H1 (cell line): Measurements from ENCODE around the gene ZHX3. TPM values are rescaled to one million over a fixed set of nuclear protein-coding genes. Genes with fewer than 3 reads are reported as not detected.
"Not testable (repeated sequence)": the region's sequence is repeated elsewhere in the genome, so short reads cannot be mapped to it uniquely, and the experiment has no call there.

ENCODE experiments used
- CTCF ChIA-PET: fragments of 300-600 bp; sonication (Branson Sonifier 250); formaldehyde crosslinking; loops from one replicate; lab custom pipeline; 2021; ENCODE audit not compliant: partially characterized antibody; lab: Charles Lee
- POLR2A ChIA-PET: fragments of 300-600 bp; sonication (Branson Sonifier 250); formaldehyde crosslinking; loops from one replicate; lab custom pipeline; 2021; ENCODE audit warnings: inconsistent platforms; ENCODE audit not compliant: partially characterized antibody; lab: Charles Lee
- DNase-seq, 2 experiments: peaks; one replicate each; pipeline versions ENCODE4 v3.0.0 to v3.0.0-alpha.2; 2010 to 2022; ENCODE audit warnings: low spot score in 2 of 2, low read depth in 1 of 2, mixed read lengths in 1 of 2
- FAIRE-seq: peaks from 2 replicates; lab custom pipeline; 2011; peaks lifted over from hg19 to GRCh38; lab: Jason Lieb, UNC
- H2AFZ ChIP-seq: 2 replicates; pipeline ENCODE4 v1.8.1; 2012; ENCODE audit warnings: low read length, inconsistent platforms
- H2AK5ac ChIP-seq: 2 replicates; pipeline ENCODE4 v1.6.1; 2013; ENCODE audit warnings: low read depth, low read length
- H2BK120ac ChIP-seq: replicated peaks from 2 replicates; pipeline ENCODE3; 2013; ENCODE audit warnings: low read depth, low read length, inconsistent platforms
- H2BK12ac ChIP-seq: 2 replicates; pipeline ENCODE4 v1.6.1; 2013; ENCODE audit warnings: low read depth, low read length
- H2BK15ac ChIP-seq: 2 replicates; pipeline ENCODE4 v1.6.1; 2013; ENCODE audit warnings: low read length
- H2BK20ac ChIP-seq: 2 replicates; pipeline ENCODE4 v1.6.1; 2013; ENCODE audit warnings: low read length
- H2BK5ac ChIP-seq: 2 replicates; pipeline ENCODE4 v1.6.1; 2013; ENCODE audit warnings: low read depth, low read length
- H3K14ac ChIP-seq: 2 replicates; pipeline ENCODE4 v1.6.1; 2013; ENCODE audit warnings: inconsistent platforms; ENCODE audit not compliant: insufficient read length
- H3K18ac ChIP-seq: 2 replicates; pipeline ENCODE4 v1.6.1; 2013; ENCODE audit warnings: low read length; ENCODE audit errors: extremely low read depth
- H3K23ac ChIP-seq: 2 replicates; pipeline ENCODE4 v1.6.1; 2013; ENCODE audit warnings: inconsistent platforms; ENCODE audit not compliant: insufficient read length
- H3K23me2 ChIP-seq: 2 replicates; pipeline ENCODE4 v1.6.1; 2013; ENCODE audit warnings: low read depth, low read length
- H3K27ac ChIP-seq: 2 replicates; pipeline ENCODE4 v1.6.1; 2011; ENCODE audit warnings: low read depth, low read length, inconsistent platforms
- H3K27me3 ChIP-seq, 4 experiments: replicated peaks in 1 of 4; 1 replicate in 1 of 4; 2 replicates in 3 of 4; pipeline versions ENCODE4 v1.6.1 to v1.8.1; 2011 to 2013; ENCODE audit warnings: low read length in 3 of 4, mild to moderate bottlenecking in 3 of 4, inconsistent platforms in 2 of 4, mixed read lengths in 2 of 4, moderate library complexity in 1 of 4; ENCODE audit not compliant: control insufficient read depth in 3 of 4, insufficient read depth in 3 of 4; ENCODE audit errors: extremely low read depth in 1 of 4
- H3K36me3 ChIP-seq, 4 experiments: 2 replicates each; pipeline versions ENCODE4 v1.6.1 to v1.8.1; 2011 to 2013; ENCODE audit warnings: mild to moderate bottlenecking in 4 of 4, low read length in 3 of 4, moderate library complexity in 2 of 4, control low read depth in 1 of 4, inconsistent platforms in 1 of 4; ENCODE audit not compliant: insufficient read depth in 4 of 4, control insufficient read depth in 2 of 4
- H3K4ac ChIP-seq: replicated peaks from 2 replicates; pipeline ENCODE3; 2013; ENCODE audit warnings: low read length, low read depth, mixed read lengths, inconsistent platforms; ENCODE audit not compliant: insufficient read length
- H3K4me1 ChIP-seq, 4 experiments: replicated peaks in 1 of 4; 1 replicate in 1 of 4; 2 replicates in 3 of 4; pipeline versions ENCODE4 v1.6.1 to v1.8.1; 2011 to 2013; ENCODE audit warnings: low read length in 3 of 4, inconsistent platforms in 2 of 4, mixed read lengths in 1 of 4; ENCODE audit not compliant: insufficient read depth in 4 of 4, control insufficient read depth in 3 of 4
- H3K4me2 ChIP-seq, 2 experiments: 2 replicates each; pipeline versions ENCODE4 v1.6.1 to v1.8.1; 2011 to 2013; ENCODE audit warnings: low read depth in 2 of 2, low read length in 2 of 2, control low read depth in 1 of 2, inconsistent platforms in 1 of 2, mild to moderate bottlenecking in 1 of 2; ENCODE audit not compliant: insufficient read depth in 1 of 2
- H3K4me3 ChIP-seq, 4 experiments: fragments of 200-600, 300-600 bp in 1 of 4; sonication (generic), shearing (Covaris generic), sonication (Bioruptor Twin) in 1 of 4; 2 replicates each; pipeline versions ENCODE4 v1.5.1 to v1.8.1; 2011 to 2016; ENCODE audit warnings: low read length in 4 of 4, low read depth in 3 of 4, control low read depth in 2 of 4, inconsistent platforms in 2 of 4, mild to moderate bottlenecking in 2 of 4, mixed read lengths in 1 of 4, moderate library complexity in 1 of 4; ENCODE audit not compliant: insufficient read depth in 2 of 4; ENCODE audit errors: extremely low read depth in 1 of 4
- H3K56ac ChIP-seq: replicated peaks from 2 replicates; pipeline ENCODE3; 2013; ENCODE audit warnings: low read depth, mild to moderate bottlenecking, mixed read lengths, low read length, inconsistent platforms; ENCODE audit not compliant: insufficient read length
- H3K79me1 ChIP-seq: 2 replicates; pipeline ENCODE4 v1.6.1; 2013; ENCODE audit warnings: low read depth, low read length, control low read depth
- H3K79me2 ChIP-seq, 2 experiments: 2 replicates each; pipeline versions ENCODE4 v1.6.1 to v1.8.1; 2012 to 2013; ENCODE audit warnings: low read length in 2 of 2, mild to moderate bottlenecking in 2 of 2, inconsistent platforms in 1 of 2; ENCODE audit not compliant: insufficient read depth in 2 of 2, control insufficient read depth in 1 of 2
- H3K9ac ChIP-seq, 4 experiments: replicated peaks in 1 of 4; 1 replicate in 1 of 4; 2 replicates in 3 of 4; pipeline versions ENCODE4 v1.6.1 to v1.8.1; 2011 to 2013; ENCODE audit warnings: low read depth in 3 of 4, low read length in 3 of 4, control low read depth in 2 of 4, mild to moderate bottlenecking in 2 of 4, moderate library complexity in 2 of 4, inconsistent platforms in 1 of 4; ENCODE audit errors: extremely low read depth in 1 of 4
- H3K9me3 ChIP-seq, 2 experiments: 2 replicates each; pipeline versions ENCODE4 v1.6.1 to v1.8.1; 2012 to 2013; ENCODE audit warnings: mild to moderate bottlenecking in 2 of 2, moderate library complexity in 2 of 2, control low read depth in 1 of 2, inconsistent platforms in 1 of 2, low read depth in 1 of 2, low read length in 1 of 2, mixed read lengths in 1 of 2; ENCODE audit not compliant: insufficient read depth in 2 of 2
- H4K20me1 ChIP-seq, 2 experiments: replicated peaks in 1 of 2; 2 replicates each; pipeline versions ENCODE3 to v1.8.1; 2011 to 2013; ENCODE audit warnings: inconsistent platforms in 2 of 2, low read length in 2 of 2, mild to moderate bottlenecking in 1 of 2; ENCODE audit not compliant: insufficient read depth in 2 of 2, control insufficient read depth in 1 of 2
- H4K5ac ChIP-seq: 2 replicates; pipeline ENCODE4 v1.6.1; 2013; ENCODE audit warnings: low read length, low read depth, mixed read lengths, inconsistent platforms; ENCODE audit not compliant: insufficient read length
- H4K8ac ChIP-seq: 2 replicates; pipeline ENCODE4 v1.8.0; 2013; ENCODE audit warnings: mild to moderate bottlenecking, moderate library complexity, low read length, inconsistent platforms; ENCODE audit not compliant: insufficient read depth; ENCODE audit errors: extremely low read depth
- H4K91ac ChIP-seq: replicated peaks from 2 replicates; pipeline ENCODE3; 2013; ENCODE audit warnings: low read length, mixed read lengths, inconsistent platforms; ENCODE audit not compliant: insufficient read length
- WGBS, 2 experiments: shearing (Covaris generic) in 1 of 2; methylation state at CpG; one replicate each; pipeline versions ENCODE4 v1.1.6 to v1.1.7; 2013 to 2015; ENCODE audit warnings: low lambda C conversion rate in 2 of 2, mixed read lengths in 2 of 2, inconsistent platforms in 1 of 2, low coverage in 1 of 2, missing lambda C conversion rate in 1 of 2; ENCODE audit not compliant: insufficient replicate concordance in 2 of 2, insufficient coverage in 1 of 2, insufficient read length in 1 of 2; ENCODE audit errors: extremely low coverage in 1 of 2, missing lambda C conversion rate in 1 of 2; 5-methylcytosine and 5-hydroxymethylcytosine counted together
- polyA plus RNA-seq, 7 experiments: library from polyadenylated mRNA; depleted of rRNA in 3 of 7; stranded (reverse) in 5 of 7; unstranded in 2 of 7; fragments of >200 nt in 5 of 7; fragments of 200-250 nt in 2 of 7; gene quantifications; 1 replicate in 5 of 7; 2 replicates in 1 of 7; 4 replicates in 1 of 7; pipeline versions ENCODE4 v1.2.1 to v1.2.3, GENCODE V29; 2011 to 2013; ENCODE audit warnings: missing spikeins in 2 of 7, mixed read lengths in 2 of 7
- total RNA-seq: library from RNA; stranded (reverse); fragmentation: NEBNext Ultra II Directional; extraction: Animal tissue kit (Norgen Biotek cat#: 25700); gene quantifications from 2 replicates; pipeline ENCODE4 v1.2.1, GENCODE V29; 2021

Gene ZHX3
- total and polyA plus RNA-seq, 2 of the 8 experiments (the other 6 are each of a cell fraction or from before 2014, with no cell fraction given): 1.00 to 7.8 TPM

- H3K36me3 ChIP-seq, H3K4me3 ChIP-seq, H2BK15ac ChIP-seq, H3K23ac ChIP-seq, FAIRE-seq, H2BK5ac ChIP-seq, DNase-seq, H3K4ac ChIP-seq, H3K79me2 ChIP-seq, H4K8ac ChIP-seq, H2AK5ac ChIP-seq, H3K9me3 ChIP-seq, H3K18ac ChIP-seq, H2BK120ac ChIP-seq, H4K5ac ChIP-seq, H3K9ac ChIP-seq, H3K4me1 ChIP-seq, H3K4me2 ChIP-seq, CTCF ChIA-PET, H3K23me2 ChIP-seq, H2BK20ac ChIP-seq, H2AFZ ChIP-seq, H4K91ac ChIP-seq, POLR2A ChIA-PET, H3K79me1 ChIP-seq, H3K56ac ChIP-seq, H3K27me3 ChIP-seq, H4K20me1 ChIP-seq, H3K14ac ChIP-seq, H3K27ac ChIP-seq, H2BK12ac ChIP-seq: not testable (repeated sequence)
- 82% methylated on average over 1 of the region's 1 CpG; no CpG with 5 or more reads in 1 of the 2 experiments for WGBS, 2 experiments
These were observed 80.7 kb downstream of the ZHX3 start for GRCh38 chr20:41236818-41237217.
